Kidney (tissue), 14 donors: Measurements from ENCODE around the gene ABHD11. TPM values are rescaled to one million over a fixed set of nuclear protein-coding genes. Genes with fewer than 3 reads are reported as not detected.
A peak's percentile ranks its signal among the peaks of the same experiment; 100 is the strongest.

ENCODE experiments used
- DNase-seq, 5 donors: peaks; one replicate each; pipeline ENCODE4 v3.0.0-alpha.2; 2013 to 2020
- FAIRE-seq: peaks from 2 replicates; lab custom pipeline; 2012; peaks lifted over from hg19 to GRCh38; lab: Jason Lieb, UNC
- H3K27ac ChIP-seq, 2 donors: one replicate each; pipeline ENCODE4 v1.7.0; 2013; ENCODE audit warnings: low read depth in 2 of 2, low read length in 2 of 2, inconsistent platforms in 1 of 2
- H3K27me3 ChIP-seq: one replicate; pipeline ENCODE4 v1.7.1; 2013; ENCODE audit warnings: low read length, inconsistent platforms; ENCODE audit not compliant: control insufficient read depth, insufficient read depth
- H3K36me3 ChIP-seq, 3 donors: one replicate each; pipeline versions ENCODE4 v1.7.0 to v1.7.1; 2013; ENCODE audit warnings: low read length in 3 of 3, control low read depth in 1 of 3, inconsistent platforms in 1 of 3; ENCODE audit not compliant: insufficient read depth in 3 of 3, control insufficient read depth in 2 of 3
- H3K4me1 ChIP-seq, 3 donors: one replicate each; pipeline versions ENCODE4 v1.7.0 to v1.7.1; 2013; ENCODE audit warnings: low read length in 3 of 3, inconsistent platforms in 1 of 3, low read depth in 1 of 3; ENCODE audit not compliant: control insufficient read depth in 2 of 3, insufficient read depth in 2 of 3
- H3K4me3 ChIP-seq, 3 donors: one replicate each; pipeline versions ENCODE4 v1.7.0 to v1.8.1; 2013; ENCODE audit warnings: low read length in 3 of 3, control low read depth in 1 of 3, inconsistent platforms in 1 of 3
- H3K9ac ChIP-seq, 3 donors: one replicate each; pipeline versions ENCODE4 v1.7.0 to v1.7.1; 2013; ENCODE audit warnings: low read length in 3 of 3, control low read depth in 1 of 3, inconsistent platforms in 1 of 3
- H3K9me3 ChIP-seq, 3 donors: one replicate each; pipeline versions ENCODE4 v1.7.0 to v1.7.1; 2013; ENCODE audit warnings: low read length in 3 of 3, control low read depth in 1 of 3, inconsistent platforms in 1 of 3; ENCODE audit not compliant: control insufficient read depth in 2 of 3, insufficient read depth in 1 of 3
- intact Hi-C: fragments of 100-400 bp; cut with DNase I; formaldehyde crosslinking; loops from one replicate; pipeline ENCODE4 v1.11.1; 2022
- polyA plus RNA-seq: library from polyadenylated mRNA; stranded (reverse); fragments of 350-450 nt; fragmentation: Illumina TruSeq; extraction: RNeasy Lipid Tissue Mini Kit (QIAGEN cat#74804); gene quantifications from one replicate; pipeline ENCODE4 v1.2.3, GENCODE V29; 2014; ENCODE audit warnings: low read depth, low replicate concordance; ENCODE audit not compliant: insufficient read depth
- total RNA-seq: library from RNA; stranded (reverse); fragmentation: NEBNext Ultra II Directional; extraction: Animal tissue kit (Norgen Biotek cat#: 25700); gene quantifications from one replicate; pipeline ENCODE4 v1.2.1, GENCODE V29; 2021
- TF ChIP-seq, protein P1 (sequence below): IDR thresholded peaks from 3 replicates; pipeline ENCODE4 v1.5.1; 2012; ENCODE audit warnings: mild to moderate bottlenecking, moderate library complexity, borderline replicate concordance; ENCODE audit not compliant: insufficient read depth; ENCODE audit errors: extremely low read depth
- donor health status: control.
- donor health status: control.
- donor health status: control.
- donor health status: control.
- donor health status: control.
- donor health status: DM: yes; HTN: yes; CAD: no.
- donor health status: Normal renal cell carcinoma (clear cell type).

ABHD11 gene
- total and polyA plus RNA-seq, 2 donors from 2014 or later, result 55.3 to 95.7 TPM

DNA sequence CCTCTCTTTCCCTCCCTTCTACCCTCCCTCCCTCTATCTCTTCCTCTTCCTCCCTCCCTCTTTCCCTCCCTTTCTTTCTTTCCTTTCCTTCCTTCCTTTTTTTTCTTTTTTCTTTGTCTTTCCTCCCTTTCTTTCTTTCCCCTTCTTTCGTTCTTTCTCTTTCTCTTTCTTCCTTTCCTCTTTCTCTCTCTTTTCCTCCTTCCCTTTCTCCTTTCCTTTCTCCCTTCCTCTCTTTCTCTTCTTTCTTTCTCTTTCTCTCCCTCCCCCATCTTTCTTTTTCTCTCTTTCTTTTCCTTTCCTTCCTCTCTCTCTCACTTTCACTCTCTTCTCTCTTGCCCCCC, 24.0 kb upstream of the ABHD11 start:
- no peaks in the 10 kb centered on the region for H3K4me1 ChIP-seq
- FAIRE-seq, result no peak

DNA sequence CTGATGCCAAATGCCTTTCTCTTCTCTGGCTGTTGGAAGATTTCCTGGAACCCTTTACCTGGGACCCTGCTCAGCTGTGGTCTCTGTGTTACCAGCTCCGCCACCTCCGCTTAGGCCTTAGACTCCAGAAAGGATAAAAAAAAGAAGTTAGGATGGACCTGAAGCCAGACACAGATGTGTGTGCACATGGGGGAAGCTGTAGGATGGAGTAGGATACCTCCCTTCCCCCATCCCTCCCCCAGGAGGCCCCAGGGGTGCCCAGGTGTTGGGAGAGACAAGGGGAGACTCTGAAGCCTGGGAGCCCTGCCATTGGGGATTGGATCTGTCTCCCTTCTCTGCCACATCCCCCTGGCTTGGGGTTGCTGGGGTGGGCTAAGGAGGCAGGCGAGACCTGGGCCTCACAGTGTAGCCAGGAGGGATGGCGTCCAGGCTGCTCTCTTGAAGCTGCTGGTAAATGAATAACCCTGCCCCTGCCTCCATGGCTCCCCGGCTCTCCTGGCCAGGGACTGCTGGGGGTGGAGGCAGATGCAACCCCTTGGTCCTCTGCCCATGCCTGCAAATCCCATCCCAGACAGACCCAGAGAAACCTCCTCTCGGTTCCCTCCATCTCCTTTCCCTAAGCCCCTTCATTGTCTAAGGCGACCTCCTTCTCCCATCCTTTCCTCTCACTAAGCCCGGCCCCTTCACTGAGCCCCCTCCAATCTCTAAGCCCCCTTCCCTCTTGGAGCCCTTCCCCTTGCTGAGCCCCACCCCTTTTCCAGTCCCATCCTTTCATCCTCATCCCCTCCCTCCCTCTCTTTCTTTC, 23.5 kb upstream of the ABHD11 start:
- no peak overlapping the region for H3K9ac ChIP-seq
- no peak overlapping the region for H3K4me3 ChIP-seq
- no peaks in the 10 kb centered on the region for H3K9me3 ChIP-seq
- TF ChIP-seq, protein P1, sequence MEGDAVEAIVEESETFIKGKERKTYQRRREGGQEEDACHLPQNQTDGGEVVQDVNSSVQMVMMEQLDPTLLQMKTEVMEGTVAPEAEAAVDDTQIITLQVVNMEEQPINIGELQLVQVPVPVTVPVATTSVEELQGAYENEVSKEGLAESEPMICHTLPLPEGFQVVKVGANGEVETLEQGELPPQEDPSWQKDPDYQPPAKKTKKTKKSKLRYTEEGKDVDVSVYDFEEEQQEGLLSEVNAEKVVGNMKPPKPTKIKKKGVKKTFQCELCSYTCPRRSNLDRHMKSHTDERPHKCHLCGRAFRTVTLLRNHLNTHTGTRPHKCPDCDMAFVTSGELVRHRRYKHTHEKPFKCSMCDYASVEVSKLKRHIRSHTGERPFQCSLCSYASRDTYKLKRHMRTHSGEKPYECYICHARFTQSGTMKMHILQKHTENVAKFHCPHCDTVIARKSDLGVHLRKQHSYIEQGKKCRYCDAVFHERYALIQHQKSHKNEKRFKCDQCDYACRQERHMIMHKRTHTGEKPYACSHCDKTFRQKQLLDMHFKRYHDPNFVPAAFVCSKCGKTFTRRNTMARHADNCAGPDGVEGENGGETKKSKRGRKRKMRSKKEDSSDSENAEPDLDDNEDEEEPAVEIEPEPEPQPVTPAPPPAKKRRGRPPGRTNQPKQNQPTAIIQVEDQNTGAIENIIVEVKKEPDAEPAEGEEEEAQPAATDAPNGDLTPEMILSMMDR, result no peak
- H3K27me3 ChIP-seq, result no peaks in the 10 kb centered on the region
- DNase-seq, result peak in 4 of 5 donors; percentile 33 to 63 (median 50)
- H3K36me3 ChIP-seq, result no peaks in the 10 kb centered on the region
- no peak for FAIRE-seq
- intact Hi-C loops, result no loop called here
- H3K27ac ChIP-seq, result no peak overlapping the region
- no peaks in the 10 kb centered on the region for H3K4me1 ChIP-seq

More for the DNA sequence above, 24.0 kb upstream of the ABHD11 start:
- Histone ChIP-seq H3K27me3 (no peaks in the 10 kb centered on the region), H3K9ac (no peak overlapping the region), H3K27ac (no peak overlapping the region), H3K36me3 (no peaks in the 10 kb centered on the region), H3K4me3 (no peak overlapping the region), H3K9me3 (no peaks in the 10 kb centered on the region)
- TF ChIP-seq, protein P1, result no peak
- DNase-seq, result no peak
- intact Hi-C loops, result no loop called here

DNA sequence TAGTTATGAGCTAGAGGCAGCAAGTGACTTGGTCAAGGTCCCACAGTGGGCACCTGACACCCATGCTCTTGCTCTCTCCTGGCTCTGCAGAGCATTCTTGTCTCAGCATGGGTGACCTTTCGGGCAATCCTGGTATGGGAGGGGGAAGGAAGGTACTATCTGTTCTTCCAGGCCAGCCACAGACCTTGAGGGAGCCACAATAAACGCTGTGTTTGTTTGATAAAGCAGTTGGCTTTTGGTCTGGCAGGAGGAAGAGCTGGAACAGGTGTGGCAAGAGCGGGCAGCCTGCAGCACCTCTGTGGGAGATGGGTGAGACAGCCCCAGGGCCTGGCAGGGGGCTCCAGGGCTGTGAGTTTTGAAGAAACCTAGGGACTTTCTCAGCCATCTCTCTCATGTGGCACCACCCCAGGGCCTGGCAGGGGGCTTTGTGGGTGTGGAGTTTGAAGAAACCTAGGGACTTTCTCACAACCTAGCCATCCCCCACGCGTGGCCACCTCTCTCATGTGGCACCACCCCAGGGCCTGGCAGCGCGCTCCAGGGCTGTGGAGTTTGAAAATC, 20.1 kb upstream of the ABHD11 start:
- Histone ChIP-seq H3K27ac (no peak overlapping the region), H3K9me3 (no peaks in the 10 kb centered on the region), H3K9ac (no peak overlapping the region), H3K4me3 (no peak overlapping the region), H3K4me1 (no peaks in the 10 kb centered on the region), H3K36me3 (no peaks in the 10 kb centered on the region), H3K27me3 (no peaks in the 10 kb centered on the region)
- TF ChIP-seq, protein P1, result no peak
- peak in 1 of 5 donors; percentile 53 for DNase-seq
- no peak for FAIRE-seq
- intact Hi-C loops, result no loop called here
